Peyer's patch (tissue), 4 donors: ENCODE results near the gene ZNF106. TPM values are rescaled to one million over a fixed set of nuclear protein-coding genes. Genes with fewer than 3 reads are reported as not detected.

Experiments
- DNase-seq, 3 donors: peaks; one replicate each; pipeline ENCODE4 v3.0.0-alpha.2; 2017 to 2019
- H3K27ac ChIP-seq, 4 donors: fragments of 200-600 bp; sonication (generic); one replicate each; pipeline ENCODE4 v1.5.1; 2016 to 2019
- H3K27me3 ChIP-seq, 2 donors: fragments of 200-600 bp; sonication (generic); one replicate each; pipeline ENCODE4 v1.5.1; 2019
- H3K36me3 ChIP-seq, 3 donors: fragments of 200-600 bp; sonication (generic); one replicate each; pipeline ENCODE4 v1.5.1; 2016 to 2019
- H3K4me1 ChIP-seq, 4 donors: fragments of 200-600 bp; sonication (generic); one replicate each; pipeline ENCODE4 v1.5.1; 2016 to 2019
- H3K4me3 ChIP-seq, 4 donors: fragments of 200-600 bp; sonication (generic); 1 replicate in 3 of 4; 2 replicates in 1 of 4; pipeline ENCODE4 v1.5.1; 2016 to 2019; ENCODE audit warnings: mild to moderate bottlenecking in 1 of 4
- H3K9me3 ChIP-seq, 4 donors: fragments of 200-600 bp; sonication (generic); one replicate each; pipeline ENCODE4 v1.5.1; 2016 to 2019; ENCODE audit warnings: mild to moderate bottlenecking in 1 of 4
- CTCF ChIP-seq, 6 experiments: fragments of 450-650 bp in 4 of 6; fragments of 200-600 bp in 2 of 6; sonication (generic) in 1 of 6; IDR thresholded peaks; one replicate each; pipeline ENCODE4 v1.5.1; 2017 to 2019; ENCODE audit warnings: antibody characterized with exemption in 6 of 6, mild to moderate bottlenecking in 3 of 6, moderate library complexity in 1 of 6
- POLR2A ChIP-seq, 2 donors: fragments of 450-650 bp; IDR thresholded peaks; one replicate each; pipeline ENCODE4 v1.5.1; 2017; ENCODE audit warnings: antibody characterized with exemption in 2 of 2, mild to moderate bottlenecking in 2 of 2, moderate library complexity in 2 of 2
- total RNA-seq, 4 donors: library from RNA; depleted of rRNA; stranded (reverse); fragments of >200 nt; gene quantifications; one replicate each; pipeline ENCODE4 v1.1.0, GENCODE V29; 2016

The ZNF106 gene
- total RNA-seq, 4 donors from 2014 or later, result 31.7 to 74.3 (median 42.1) TPM

- peaks cover 0 to 98% (median 0%) of the 10 kb centered on the region in 3 donors for H3K36me3 ChIP-seq
- no peaks in the 10 kb centered on the region for H3K9me3 ChIP-seq
- no peak for DNase-seq
- H3K27ac ChIP-seq, result no peak overlapping the region
- no peaks in the 10 kb centered on the region for H3K27me3 ChIP-seq
- H3K4me3 ChIP-seq, result no peak overlapping the region
- no peak for TF ChIP-seq CTCF (IDR thresholded peaks at IDR 0.05)
- no peak for TF ChIP-seq POLR2A (IDR thresholded peaks at IDR 0.05)
- no peaks in the 10 kb centered on the region for H3K4me1 ChIP-seq
Observed at GRCh38 chr15:42427429-42428223, 63.3 kb downstream of the ZNF106 start.

- no peak overlapping the region for H3K4me3 ChIP-seq
- no peak for TF ChIP-seq POLR2A (IDR thresholded peaks at IDR 0.05)
- no peak for TF ChIP-seq CTCF (IDR thresholded peaks at IDR 0.05)
- no peaks in the 10 kb centered on the region for H3K4me1 ChIP-seq
- DNase-seq, result no peak
- peaks cover 0 to 96% (median 0%) of the 10 kb centered on the region in 3 donors for H3K36me3 ChIP-seq
- H3K27me3 ChIP-seq, result no peaks in the 10 kb centered on the region
- H3K9me3 ChIP-seq, result no peaks in the 10 kb centered on the region
- H3K27ac ChIP-seq, result no peak overlapping the region
Observed at GRCh38 chr15:42421376-42421775, 69.6 kb downstream of the ZNF106 start.

- Histone ChIP-seq H3K36me3 (peaks cover 0 to 96% (median 0%) of the 10 kb centered on the region in 3 donors), H3K4me3 (no peak overlapping the region), H3K27me3 (no peaks in the 10 kb centered on the region), H3K27ac (no peak overlapping the region), H3K9me3 (no peaks in the 10 kb centered on the region), H3K4me1 (no peaks in the 10 kb centered on the region)
- no peak for DNase-seq
- no peak for TF ChIP-seq CTCF (IDR thresholded peaks at IDR 0.05)
- TF ChIP-seq POLR2A (IDR thresholded peaks at IDR 0.05), result no peak
Observed at GRCh38 chr15:42419369-42419768, 71.6 kb downstream of the ZNF106 start.

GRCh38 chr15:42413920-42414319 is 77.0 kb downstream of the ZNF106 start:
- Histone ChIP-seq H3K36me3 (peaks cover 0 to 61% (median 0%) of the 10 kb centered on the region in 3 donors), H3K9me3 (no peaks in the 10 kb centered on the region), H3K27me3 (no peaks in the 10 kb centered on the region), H3K4me3 (no peak overlapping the region), H3K27ac (no peak overlapping the region), H3K4me1 (no peaks in the 10 kb centered on the region)
- no peak for TF ChIP-seq CTCF (IDR thresholded peaks at IDR 0.05)
- TF ChIP-seq POLR2A (IDR thresholded peaks at IDR 0.05), result no peak
- no peak for DNase-seq

GRCh38 chr15:42411884-42412283 is 79.1 kb downstream of the ZNF106 start:
- no peak overlapping the region for H3K4me3 ChIP-seq
- H3K27ac ChIP-seq, result no peak overlapping the region
- no peaks in the 10 kb centered on the region for H3K4me1 ChIP-seq
- DNase-seq, result peak in 1 of 3 donors; percentile 32
- no peak for TF ChIP-seq CTCF (IDR thresholded peaks at IDR 0.05)
- no peak for TF ChIP-seq POLR2A (IDR thresholded peaks at IDR 0.05)
- no peaks in the 10 kb centered on the region for H3K27me3 ChIP-seq
- H3K36me3 ChIP-seq, result peaks cover 0 to 45% (median 0%) of the 10 kb centered on the region in 3 donors
- no peaks in the 10 kb centered on the region for H3K9me3 ChIP-seq
